ENCODE measurements around the gene GPNMB. TPM values are rescaled to one million over a fixed set of nuclear protein-coding genes. Genes with fewer than 3 reads are reported as not detected.
"Not testable (repeated sequence)": the region's sequence is repeated elsewhere in the genome, so short reads cannot be mapped to it uniquely, and the experiment has no call there.

The GPNMB gene
- total RNA-seq, 1 experiment from 2014 or later, result 17.4 TPM

DNA sequence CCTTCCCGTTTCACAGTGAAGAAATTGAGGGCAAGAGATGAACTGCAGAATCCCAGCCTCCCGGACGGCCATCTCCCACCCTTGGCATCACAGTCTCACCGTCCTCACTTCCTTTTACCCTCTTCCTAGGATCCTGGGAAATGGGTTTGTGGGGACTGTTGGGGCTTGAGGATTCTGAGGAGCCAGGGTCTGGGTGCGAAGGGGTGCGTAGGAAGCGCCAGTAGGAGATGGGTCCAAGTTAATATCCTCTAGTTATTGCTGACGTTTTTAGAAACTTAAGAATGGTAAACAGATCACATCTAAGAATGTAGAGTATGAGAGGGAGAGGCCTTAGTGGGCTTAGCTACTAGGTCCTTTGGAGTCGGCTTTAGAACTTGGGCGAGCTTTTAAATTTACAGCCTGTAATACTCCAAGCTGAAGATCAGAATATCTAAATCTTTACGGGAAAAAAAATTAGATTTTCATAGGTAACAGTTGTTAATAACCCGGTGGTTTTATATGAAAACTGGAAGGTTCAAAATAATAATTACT, 53.3 kb downstream of the GPNMB start:
- Histone ChIP-seq H3K9me2 (ENCODE audit: insufficient read depth) (no peaks in the 10 kb centered on the region), H3K27ac (0 out of 2 replicates have a peak overlapping the region, but pooled peaks have one; percentile 4), H3F3A (ENCODE audit: insufficient read depth, low read depth) (peaks cover 36% of the 10 kb centered on the region; the same call in 1 of the 2 replicates), H3K36me3 (ENCODE audit: low read depth) (peaks cover 19% of the 10 kb centered on the region), H2AFZ (peak overlapping the region; percentile 90), H4K20me1 (ENCODE audit: insufficient read depth) (peaks cover 5% of the 10 kb centered on the region), H3K4me1 (replicated peaks; ENCODE audit: insufficient read depth) (peaks cover 27% of the 10 kb centered on the region), H3K4me2 (peak overlapping the region; percentile 80), H3K27me3 (ENCODE audit: insufficient read depth, low read depth) (no peaks in the 10 kb centered on the region), H3K9me3 (ENCODE audit: insufficient read depth, low read depth) (no peaks in the 10 kb centered on the region), H3K4me3 (peak overlapping the region; percentile 71), H3K79me2 (ENCODE audit: low read depth) (peaks cover 57% of the 10 kb centered on the region)
- CTCF ChIA-PET, result no interaction called here
- BruUV-seq (replicated peaks), result no TSS peak
- intact Hi-C loops (cut with micrococcal nuclease; ENCODE audit: unreplicated experiment), result loop anchor here (1.0 to 2.0 kb wide), 4 partner anchors 23 to 174 kb away; no protein-coding TSS in a partner anchor
- no peak for DNase-seq
- POLR2A ChIA-PET (ENCODE audit: unreplicated experiment), result interaction anchor here (0.7 to 0.9 kb wide), 3 partner anchors 96 to 238 kb away, joined by 3 to 11 read pairs (median 3); no protein-coding TSS in a partner anchor
- TF ChIP-seq, protein P1, sequence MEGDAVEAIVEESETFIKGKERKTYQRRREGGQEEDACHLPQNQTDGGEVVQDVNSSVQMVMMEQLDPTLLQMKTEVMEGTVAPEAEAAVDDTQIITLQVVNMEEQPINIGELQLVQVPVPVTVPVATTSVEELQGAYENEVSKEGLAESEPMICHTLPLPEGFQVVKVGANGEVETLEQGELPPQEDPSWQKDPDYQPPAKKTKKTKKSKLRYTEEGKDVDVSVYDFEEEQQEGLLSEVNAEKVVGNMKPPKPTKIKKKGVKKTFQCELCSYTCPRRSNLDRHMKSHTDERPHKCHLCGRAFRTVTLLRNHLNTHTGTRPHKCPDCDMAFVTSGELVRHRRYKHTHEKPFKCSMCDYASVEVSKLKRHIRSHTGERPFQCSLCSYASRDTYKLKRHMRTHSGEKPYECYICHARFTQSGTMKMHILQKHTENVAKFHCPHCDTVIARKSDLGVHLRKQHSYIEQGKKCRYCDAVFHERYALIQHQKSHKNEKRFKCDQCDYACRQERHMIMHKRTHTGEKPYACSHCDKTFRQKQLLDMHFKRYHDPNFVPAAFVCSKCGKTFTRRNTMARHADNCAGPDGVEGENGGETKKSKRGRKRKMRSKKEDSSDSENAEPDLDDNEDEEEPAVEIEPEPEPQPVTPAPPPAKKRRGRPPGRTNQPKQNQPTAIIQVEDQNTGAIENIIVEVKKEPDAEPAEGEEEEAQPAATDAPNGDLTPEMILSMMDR (conservative IDR thresholded peaks at IDR 0.05), result no peak
- TF ChIP-seq EZH2 (IDR thresholded peaks at IDR 0.05; ENCODE audit: low read depth), result no peak

DNA sequence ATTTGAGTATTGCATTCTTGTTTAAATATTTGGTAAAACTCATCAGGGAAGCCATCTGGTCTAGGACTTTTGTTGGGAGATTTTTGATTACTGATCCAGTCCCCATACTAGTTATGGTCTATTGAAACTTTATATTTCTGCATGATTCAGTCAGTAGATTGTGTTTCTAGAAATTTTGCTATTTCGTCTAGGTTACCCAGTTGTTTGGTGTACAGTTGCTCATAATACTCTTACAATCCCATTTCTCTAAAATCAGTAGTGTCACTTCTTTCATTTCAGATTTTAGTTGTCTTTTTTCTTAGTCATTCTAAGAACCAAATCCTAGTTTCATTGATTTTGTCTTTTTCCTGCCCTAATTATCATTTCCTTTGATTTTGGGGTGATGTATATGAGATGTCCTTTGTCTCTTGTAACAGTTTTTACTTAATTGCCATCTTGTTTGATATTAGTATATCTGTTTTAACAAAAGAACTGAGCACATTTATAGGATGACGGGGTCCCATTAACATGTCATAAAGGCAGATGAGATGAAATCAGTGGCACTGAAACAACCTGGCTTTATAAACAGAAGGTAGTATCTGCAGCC, 60.5 kb downstream of the GPNMB start:
- H2AFZ ChIP-seq, result no peak overlapping the region
- no peak overlapping the region for H3K27ac ChIP-seq
- H3K4me3 ChIP-seq, result no peak overlapping the region
- H3K4me1 ChIP-seq (replicated peaks; ENCODE audit: insufficient read depth), result no peaks in the 10 kb centered on the region
- ChIA-PET CTCF (no interaction called here), POLR2A (ENCODE audit: unreplicated experiment) (no interaction called here)
- intact Hi-C loops (cut with micrococcal nuclease; ENCODE audit: unreplicated experiment), result no loop called here
- H3K27me3 ChIP-seq (ENCODE audit: insufficient read depth, low read depth), result no peaks in the 10 kb centered on the region
- no peak for TF ChIP-seq EZH2 (IDR thresholded peaks at IDR 0.05; ENCODE audit: low read depth)
- TF ChIP-seq, protein P1 (conservative IDR thresholded peaks at IDR 0.05), result no peak
- H3F3A ChIP-seq (ENCODE audit: insufficient read depth, low read depth), result peaks cover 75% of the 10 kb centered on the region; the same call in 1 of the 2 replicates
- H3K36me3 ChIP-seq (ENCODE audit: low read depth), result peaks cover 67% of the 10 kb centered on the region
- H4K20me1 ChIP-seq (ENCODE audit: insufficient read depth), result peaks cover 35% of the 10 kb centered on the region
- H3K79me2 ChIP-seq (ENCODE audit: low read depth), result peaks cover 72% of the 10 kb centered on the region
- no peak for DNase-seq
- no peaks in the 10 kb centered on the region for H3K9me3 ChIP-seq (ENCODE audit: insufficient read depth, low read depth)
- H3K9me2 ChIP-seq (ENCODE audit: insufficient read depth), result no peaks in the 10 kb centered on the region
- no TSS peak for BruUV-seq (replicated peaks)
- H3K4me2 ChIP-seq, result no peak overlapping the region

DNA sequence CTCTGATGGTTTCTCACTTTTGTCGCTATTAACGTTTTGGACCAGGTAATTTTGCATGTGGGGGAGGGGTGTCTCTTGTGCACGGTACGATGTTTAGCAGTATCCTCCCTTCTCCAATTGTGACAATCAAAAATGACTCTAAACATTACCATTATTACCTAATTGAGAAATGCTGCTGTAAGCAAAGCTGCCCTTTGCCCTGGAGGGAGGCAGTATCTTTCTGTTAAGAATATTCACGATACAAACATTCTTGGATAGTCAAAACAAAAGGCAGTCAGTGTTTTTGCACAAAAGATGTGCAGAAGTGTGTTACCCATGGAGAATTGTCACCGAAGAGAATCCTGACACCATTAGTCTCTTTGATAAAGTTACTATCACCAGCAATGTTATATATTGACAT, 62.2 kb downstream of the GPNMB start:
- Histone ChIP-seq H3K27me3 (ENCODE audit: insufficient read depth, low read depth) (no peaks in the 10 kb centered on the region), H3K4me1 (replicated peaks; ENCODE audit: insufficient read depth) (no peaks in the 10 kb centered on the region), H3K36me3 (ENCODE audit: low read depth) (peaks cover 74% of the 10 kb centered on the region), H3K4me2 (no peak overlapping the region), H3K27ac (no peak overlapping the region), H4K20me1 (ENCODE audit: insufficient read depth) (peaks cover 35% of the 10 kb centered on the region), H3K79me2 (ENCODE audit: low read depth) (peaks cover 54% of the 10 kb centered on the region), H3K9me3 (ENCODE audit: insufficient read depth, low read depth) (no peaks in the 10 kb centered on the region), H3K9me2 (ENCODE audit: insufficient read depth) (no peaks in the 10 kb centered on the region), H3F3A (ENCODE audit: insufficient read depth, low read depth) (peaks cover 83% of the 10 kb centered on the region), H2AFZ (no peak overlapping the region), H3K4me3 (no peak overlapping the region)
- POLR2A ChIA-PET (ENCODE audit: unreplicated experiment), result no interaction called here
- CTCF ChIA-PET, result no interaction called here
- no peak for TF ChIP-seq EZH2 (IDR thresholded peaks at IDR 0.05; ENCODE audit: low read depth)
- TF ChIP-seq, protein P1 (conservative IDR thresholded peaks at IDR 0.05), result no peak
- no TSS peak for BruUV-seq (replicated peaks)
- no peak for DNase-seq
- intact Hi-C loops (cut with micrococcal nuclease; ENCODE audit: unreplicated experiment), result no loop called here

DNA sequence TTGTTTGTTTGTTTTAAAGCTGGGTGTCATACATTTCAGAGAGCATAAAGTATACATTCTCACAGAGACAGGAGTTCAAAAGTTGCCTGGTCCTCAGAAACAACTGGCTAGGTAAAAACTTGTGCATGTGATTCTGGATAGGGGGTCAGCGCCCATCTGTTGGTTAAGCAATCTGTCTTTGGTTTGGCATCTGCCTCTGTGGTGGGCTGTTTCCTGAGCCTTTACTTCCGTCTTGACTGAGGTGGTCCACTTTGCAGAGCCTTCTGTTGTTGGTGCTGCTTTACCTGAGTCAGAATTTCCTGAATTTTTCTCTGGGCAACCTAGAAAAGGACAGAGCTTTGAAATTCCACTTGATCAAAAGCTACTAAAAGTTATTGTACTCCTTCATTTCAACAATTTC, 65.6 kb downstream of the GPNMB start:
- H3K27ac ChIP-seq; H3K9me3 ChIP-seq (ENCODE audit: insufficient read depth, low read depth); H3K4me1 ChIP-seq (replicated peaks; ENCODE audit: insufficient read depth); H2AFZ ChIP-seq; H3K4me2 ChIP-seq; H3K9me2 ChIP-seq (ENCODE audit: insufficient read depth); H3K4me3 ChIP-seq; DNase-seq; H3K27me3 ChIP-seq (ENCODE audit: insufficient read depth, low read depth); CTCF ChIA-PET: not testable (repeated sequence)
- peaks cover 81% of the 10 kb centered on the region for H3F3A ChIP-seq (ENCODE audit: insufficient read depth, low read depth)
- peaks cover 78% of the 10 kb centered on the region for H3K36me3 ChIP-seq (ENCODE audit: low read depth)
- H3K79me2 ChIP-seq (ENCODE audit: low read depth), result peaks cover 30% of the 10 kb centered on the region
- BruUV-seq (replicated peaks), result TSS peak; percentile 9
- peaks cover 26% of the 10 kb centered on the region for H4K20me1 ChIP-seq (ENCODE audit: insufficient read depth)
- POLR2A ChIA-PET (ENCODE audit: unreplicated experiment), result interaction anchor here (0.7 kb wide), 1 partner anchor 127 kb away, joined by 5 read pairs; no protein-coding TSS in a partner anchor
- intact Hi-C loops (cut with micrococcal nuclease; ENCODE audit: unreplicated experiment), result loop anchor here (5.0 kb wide), 1 partner anchor 35 kb away; no protein-coding TSS in a partner anchor
